Femur (tissue), 1 donor: ENCODE measurements around the gene CLEC6A.
"Not testable (repeated sequence)": the region's sequence is repeated elsewhere in the genome, so short reads cannot be mapped to it uniquely, and the experiment has no call there.

ENCODE experiments used
- DNase-seq: peaks from one replicate; pipeline ENCODE4 v3.0.0-alpha.2; 2017

CLEC6A gene

GRCh38 chr12:8495671-8496070 lies 39.9 kb downstream of the CLEC6A start:
- DNase-seq, result not testable (repeated sequence)

GRCh38 chr12:8496074-8496473 lies 40.3 kb downstream of the CLEC6A start:
- DNase-seq, result not testable (repeated sequence)

GRCh38 chr12:8499616-8500015 lies 43.9 kb downstream of the CLEC6A start:
- no peak for DNase-seq

GRCh38 chr12:8501720-8502119 lies 46.0 kb downstream of the CLEC6A start:
- no peak for DNase-seq

- no peak for DNase-seq
These were observed 48.6 kb downstream of the CLEC6A start for GRCh38 chr12:8504351-8504750.

GRCh38 chr12:8507596-8507995 lies 51.8 kb downstream of the CLEC6A start:
- DNase-seq, result no peak

GRCh38 chr12:8508223-8508622 lies 52.5 kb downstream of the CLEC6A start:
- no peak for DNase-seq

- DNase-seq, result peak; percentile 35
These were observed 53.4 kb downstream of the CLEC6A start for GRCh38 chr12:8508910-8509841.

GRCh38 chr12:8513256-8513655 lies 57.5 kb downstream of the CLEC6A start, which contains the start of gene CLEC4D:
Gene CLEC4D (plus strand): TSS chr12:8513503. CDS start chr12:8513733, 230 bp downstream.
- no peak for DNase-seq

GRCh38 chr12:8517971-8518370 lies 62.2 kb downstream of the CLEC6A start:
- DNase-seq, result no peak

GRCh38 chr12:8519171-8519570 lies 63.4 kb downstream of the CLEC6A start:
- no peak for DNase-seq

- DNase-seq, result no peak
These were observed 71.7 kb downstream of the CLEC6A start for GRCh38 chr12:8527250-8528130.
